GM21737 (cell line): ENCODE data around the gene SORCS2.

ENCODE experiments used
- ATAC-seq: cut with Tn5 transposase; IDR thresholded peaks from one replicate; pipeline ENCODE4 v1.9.1; 2021; ENCODE audit warnings: mild to moderate bottlenecking, moderate library complexity; ENCODE audit not compliant: unreplicated experiment

The SORCS2 gene

DNA sequence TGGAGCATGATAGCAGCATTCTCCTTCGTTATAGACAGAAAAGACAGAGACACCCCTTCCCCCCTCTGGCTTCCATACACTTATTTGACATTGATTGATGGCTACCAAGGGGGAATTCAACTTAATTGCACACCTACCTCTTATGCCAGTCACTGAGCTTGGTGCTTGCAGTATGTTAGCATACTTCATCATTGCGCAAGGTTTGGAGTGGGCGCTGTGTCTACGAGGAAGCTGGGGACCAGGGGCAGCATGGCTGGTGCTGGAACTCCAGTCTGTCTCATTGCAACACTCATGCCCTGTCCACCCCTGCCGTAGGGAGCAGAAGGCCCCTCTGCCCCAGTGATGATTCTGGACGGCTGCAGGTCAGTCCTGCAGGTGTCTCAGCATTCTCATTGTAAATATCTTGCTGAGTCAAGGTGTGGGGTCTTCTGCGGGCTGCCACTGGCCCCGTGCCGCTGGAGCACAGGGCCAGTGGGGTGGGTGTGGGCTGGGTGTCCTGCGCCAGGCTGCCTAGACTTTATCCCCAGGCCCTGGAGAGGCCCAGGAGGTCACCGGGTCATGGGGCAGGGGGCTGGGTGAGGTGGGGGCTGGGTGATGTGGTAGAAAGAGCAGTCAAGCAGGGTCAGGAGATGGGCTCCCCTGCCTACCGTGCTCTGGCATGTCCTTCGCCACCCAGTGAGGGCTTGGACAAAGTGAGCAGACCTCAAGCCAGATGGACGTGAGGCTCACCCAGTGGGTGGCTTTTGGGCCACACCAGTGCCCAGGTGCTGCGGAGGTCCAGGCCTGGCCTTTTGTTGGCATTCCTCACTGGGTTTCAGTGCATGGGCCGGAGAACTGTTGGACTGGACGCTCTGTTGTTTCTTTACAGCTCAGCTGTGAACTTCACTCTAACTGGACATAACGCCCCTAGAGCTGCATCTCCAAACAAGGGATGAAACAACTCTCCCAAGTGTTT, 156.9 kb downstream of the SORCS2 start:
- no peak for ATAC-seq

DNA sequence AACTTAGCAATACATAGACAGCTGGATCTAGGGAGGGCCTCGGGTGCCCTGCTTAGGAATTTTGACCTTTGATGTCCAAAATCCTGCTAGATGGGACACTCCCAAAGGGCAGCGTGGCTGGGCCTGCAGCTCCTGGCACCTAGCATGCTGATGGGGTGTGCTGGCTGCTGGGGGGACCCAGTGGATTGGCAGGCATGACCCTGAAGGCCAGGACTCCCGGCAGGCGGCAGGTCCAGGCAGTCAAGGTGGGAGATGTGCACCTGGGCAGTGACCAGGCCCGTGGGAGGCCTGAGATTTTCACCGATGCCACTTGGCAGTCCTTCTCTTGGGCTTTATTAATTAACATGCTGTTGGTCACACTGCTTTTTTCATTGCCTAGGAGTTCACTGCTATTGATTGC, 158.1 kb downstream of the SORCS2 start:
- ATAC-seq = no peak

DNA sequence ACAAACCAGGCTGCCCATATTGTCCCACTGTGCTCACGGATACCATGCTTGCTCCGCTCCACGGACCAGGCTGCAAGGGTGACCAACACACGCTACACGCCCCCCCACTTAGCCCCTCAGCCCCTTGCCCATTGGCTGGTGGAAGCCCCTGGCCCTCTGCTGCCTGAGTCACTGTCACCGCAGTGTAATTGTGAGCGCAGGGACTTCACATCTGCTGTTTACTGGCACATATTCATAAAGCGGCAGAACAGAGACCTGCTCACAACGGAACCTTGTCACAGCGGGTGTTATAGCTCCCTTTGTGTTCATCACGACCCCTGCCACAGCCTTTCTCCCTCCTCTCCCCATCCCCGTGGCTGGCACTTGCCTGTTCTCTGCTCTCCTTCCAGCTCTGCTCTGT, 158.7 kb downstream of the SORCS2 start:
- no peak for ATAC-seq

DNA sequence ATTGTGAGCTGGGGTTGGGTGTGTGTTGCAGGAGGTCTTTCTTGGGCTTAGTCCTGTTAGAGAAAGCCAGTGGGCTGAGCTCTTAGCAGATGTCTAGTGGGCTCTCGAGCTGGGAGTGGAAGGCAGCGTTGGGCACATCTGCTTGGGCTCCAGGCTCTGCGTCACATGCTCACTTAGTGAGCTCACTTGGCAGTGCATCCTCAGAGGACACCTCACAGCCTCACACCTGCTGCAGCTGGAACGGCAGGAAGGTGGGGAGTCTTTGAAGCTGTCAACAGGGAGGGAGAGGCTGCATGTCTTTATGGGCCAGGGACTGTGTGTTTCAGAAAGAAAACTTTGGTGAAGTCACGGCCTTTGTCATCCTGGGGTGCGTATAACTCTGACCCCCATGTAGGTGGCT, 160.1 kb downstream of the SORCS2 start:
- ATAC-seq = no peak

DNA sequence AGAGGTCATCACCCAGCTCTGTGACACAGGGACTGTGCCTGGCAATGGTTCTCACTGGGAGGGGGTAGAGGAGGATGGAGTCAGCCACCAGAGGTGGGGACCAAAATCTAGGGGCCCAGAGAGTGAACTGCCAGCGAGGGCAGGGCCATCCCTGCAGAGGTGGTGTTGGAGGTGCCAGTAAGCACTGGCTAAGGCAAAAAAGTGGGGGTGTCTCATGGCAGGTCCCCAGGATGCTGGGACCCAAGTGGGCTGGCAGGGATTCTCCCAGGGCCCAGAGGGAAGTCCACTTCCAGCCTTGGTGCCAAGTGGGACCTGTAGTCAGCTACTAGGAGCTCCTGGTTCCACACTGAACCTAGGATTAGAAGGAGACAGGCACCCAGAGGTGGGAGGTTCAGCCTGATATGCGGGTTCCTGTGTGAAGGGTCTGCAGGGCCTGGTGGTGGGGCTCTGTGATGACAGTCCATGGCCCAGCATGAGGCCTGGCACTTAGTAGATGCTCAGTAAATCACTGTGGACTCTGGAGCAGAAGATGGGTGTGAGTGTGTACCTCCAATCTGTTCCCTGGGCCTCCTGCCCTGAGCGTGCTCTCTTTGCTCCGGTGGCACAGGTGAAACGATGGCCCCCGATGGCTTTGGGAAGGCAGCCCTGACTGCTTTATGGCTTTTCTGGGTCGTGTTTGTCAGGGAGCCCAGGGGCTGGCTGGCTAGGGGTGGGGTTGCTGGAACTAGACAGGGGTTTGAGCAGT, 160.9 kb downstream of the SORCS2 start:
- ATAC-seq = no peak

DNA sequence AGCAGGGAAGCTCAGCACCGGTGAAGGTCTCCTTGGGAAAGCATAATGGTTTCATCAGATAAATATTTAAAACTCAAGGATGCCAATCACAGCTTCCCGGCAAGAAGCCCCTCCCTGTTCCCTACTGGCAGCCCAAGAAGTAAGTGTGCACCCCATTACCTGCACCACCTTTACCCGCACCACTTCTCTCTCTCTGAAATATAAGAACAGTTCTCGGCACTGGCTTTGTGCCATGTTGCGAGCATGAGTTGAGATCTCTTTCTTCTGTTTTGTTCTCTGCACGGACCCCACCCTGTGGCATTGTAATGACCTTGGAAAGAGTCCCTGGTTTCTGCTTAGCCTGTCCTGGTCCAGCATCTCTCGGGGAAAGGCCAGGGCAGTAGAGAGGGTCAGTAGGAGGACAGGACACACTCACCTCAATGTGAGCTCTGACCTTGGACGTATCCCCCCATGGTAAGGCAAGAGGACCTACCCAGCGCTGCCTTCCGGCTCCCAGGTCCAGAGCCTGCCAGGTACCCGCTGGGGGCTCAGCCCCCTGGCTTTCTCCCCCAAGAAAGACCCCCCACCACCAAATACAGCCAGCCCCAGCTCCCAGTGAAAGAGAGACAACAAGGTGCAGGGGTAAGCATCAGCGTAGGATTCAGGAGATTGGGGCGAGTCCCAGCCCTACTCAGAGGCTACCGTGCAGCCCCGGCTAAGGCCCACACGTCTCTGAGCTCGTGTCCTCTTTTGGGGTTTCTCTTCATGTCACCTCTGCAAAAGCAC, 161.7 kb downstream of the SORCS2 start:
- ATAC-seq = no peak

DNA sequence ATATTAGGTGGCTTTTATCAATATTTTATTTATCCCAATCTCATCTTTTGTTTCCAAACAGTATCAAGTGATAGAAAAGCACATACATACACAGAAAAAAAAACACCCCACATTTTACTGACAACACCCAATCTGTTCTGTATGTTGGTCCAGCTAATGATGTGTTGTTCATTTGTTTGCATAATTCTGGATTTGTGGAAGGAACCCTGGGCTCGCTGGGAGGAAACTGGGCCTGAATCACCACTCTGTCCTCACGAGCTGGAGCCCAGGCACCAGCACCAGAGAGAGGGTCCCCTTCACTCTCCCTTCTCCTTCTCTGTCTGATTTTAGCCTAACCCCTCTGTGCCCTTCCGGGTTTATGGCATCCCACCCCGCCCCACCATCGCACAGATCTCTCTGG, 162.6 kb downstream of the SORCS2 start:
- ATAC-seq = no peak

DNA sequence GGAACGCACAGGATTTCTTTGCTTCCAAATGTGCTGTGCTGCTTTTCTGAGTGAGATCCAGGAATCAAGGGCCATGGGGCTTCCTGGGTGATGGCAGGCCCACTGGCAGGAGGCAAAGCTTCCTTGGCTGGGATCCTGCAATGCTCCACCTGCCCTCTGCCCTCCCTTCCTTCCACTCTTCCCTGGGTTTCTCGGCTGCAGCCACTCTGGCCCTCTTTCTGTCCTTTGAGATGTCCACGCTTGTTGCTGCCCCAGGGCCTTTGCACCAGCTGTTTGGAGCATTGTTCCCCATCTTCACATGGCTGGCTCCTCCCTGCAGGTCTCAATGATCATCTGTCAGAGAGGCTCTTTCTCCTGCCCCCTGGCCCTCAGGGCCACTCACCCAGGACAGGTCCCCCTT, 163.5 kb downstream of the SORCS2 start:
- no peak for ATAC-seq

DNA sequence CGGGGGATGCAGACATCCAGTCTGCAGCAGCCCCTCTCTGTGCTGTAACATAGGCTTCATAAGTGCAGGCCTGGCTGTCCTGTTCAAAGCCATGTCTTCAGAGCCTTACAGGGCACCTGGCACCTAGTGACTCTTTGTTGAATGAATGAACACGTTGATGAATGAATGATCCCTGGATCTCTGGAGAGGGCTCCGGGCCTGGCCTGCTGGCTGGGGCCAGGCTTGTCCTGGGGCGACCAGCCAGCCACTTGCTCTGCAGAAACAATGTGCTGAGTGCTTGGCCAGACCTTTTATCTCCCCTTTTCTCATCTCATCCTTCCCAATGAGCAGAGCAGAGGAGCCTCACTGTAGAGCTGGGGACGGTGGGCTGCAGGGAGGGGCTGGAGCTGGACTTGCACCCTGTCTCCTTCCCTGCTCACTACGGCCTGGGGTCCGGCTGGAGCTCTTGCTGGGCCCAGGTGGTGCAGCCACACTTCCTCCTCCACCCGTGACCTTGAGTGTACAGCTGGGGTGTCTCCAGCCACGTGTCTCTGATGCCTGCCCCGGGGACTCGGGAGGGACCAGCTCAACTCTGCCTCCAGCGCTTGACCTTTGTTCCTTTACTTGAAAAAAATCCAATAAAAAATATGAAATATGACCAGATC, 164.5 kb downstream of the SORCS2 start:
- ATAC-seq = no peak

DNA sequence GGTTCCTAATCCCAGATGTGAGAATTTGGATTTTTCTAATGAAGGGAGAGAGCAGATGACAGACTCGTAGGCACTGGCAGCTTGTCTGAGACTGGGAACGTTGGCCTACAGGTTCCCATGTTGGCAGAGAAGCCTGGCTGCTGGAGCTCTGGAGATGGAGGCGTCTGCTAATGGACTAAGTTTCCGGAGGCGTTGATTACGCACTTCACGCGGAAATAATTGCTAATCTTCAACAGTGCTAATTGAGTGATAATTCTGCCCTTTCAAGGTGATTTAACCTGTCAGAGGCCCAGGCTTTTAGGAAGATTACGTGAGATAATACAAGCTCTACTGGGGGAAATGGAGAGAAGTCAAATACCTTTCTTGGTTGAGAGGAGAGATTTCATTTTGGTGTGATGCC, 165.0 kb downstream of the SORCS2 start:
- ATAC-seq = no peak

DNA sequence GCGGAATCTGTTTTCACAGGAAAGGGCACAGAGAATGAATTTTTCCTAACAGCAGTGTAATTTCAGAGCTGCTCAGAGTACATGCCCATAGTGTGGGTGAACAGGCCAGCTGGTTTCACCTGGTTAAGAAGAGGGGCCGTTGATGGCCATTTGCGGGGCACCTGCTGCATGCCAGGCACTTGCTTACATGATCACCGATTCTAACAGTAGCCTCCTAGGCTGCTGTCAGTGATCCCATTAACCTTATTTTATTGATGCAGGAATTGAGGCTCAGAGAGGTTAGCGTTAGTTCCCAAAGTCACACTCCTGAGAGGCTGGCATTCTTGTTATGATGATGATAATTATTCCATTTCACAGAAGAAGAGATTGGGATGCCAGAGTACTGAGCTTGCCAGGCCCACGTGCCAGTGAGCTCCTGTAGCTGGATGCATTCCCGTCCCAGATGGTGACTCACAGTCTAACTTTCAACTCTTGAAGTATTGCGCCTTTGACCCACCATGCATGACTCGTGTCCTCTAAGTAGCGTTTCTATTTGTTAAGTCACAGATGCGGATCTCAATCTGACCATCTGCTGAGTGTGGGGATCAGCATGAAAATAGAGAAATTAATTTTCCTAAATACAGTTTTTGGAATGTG, 165.9 kb downstream of the SORCS2 start:
- no peak for ATAC-seq

DNA sequence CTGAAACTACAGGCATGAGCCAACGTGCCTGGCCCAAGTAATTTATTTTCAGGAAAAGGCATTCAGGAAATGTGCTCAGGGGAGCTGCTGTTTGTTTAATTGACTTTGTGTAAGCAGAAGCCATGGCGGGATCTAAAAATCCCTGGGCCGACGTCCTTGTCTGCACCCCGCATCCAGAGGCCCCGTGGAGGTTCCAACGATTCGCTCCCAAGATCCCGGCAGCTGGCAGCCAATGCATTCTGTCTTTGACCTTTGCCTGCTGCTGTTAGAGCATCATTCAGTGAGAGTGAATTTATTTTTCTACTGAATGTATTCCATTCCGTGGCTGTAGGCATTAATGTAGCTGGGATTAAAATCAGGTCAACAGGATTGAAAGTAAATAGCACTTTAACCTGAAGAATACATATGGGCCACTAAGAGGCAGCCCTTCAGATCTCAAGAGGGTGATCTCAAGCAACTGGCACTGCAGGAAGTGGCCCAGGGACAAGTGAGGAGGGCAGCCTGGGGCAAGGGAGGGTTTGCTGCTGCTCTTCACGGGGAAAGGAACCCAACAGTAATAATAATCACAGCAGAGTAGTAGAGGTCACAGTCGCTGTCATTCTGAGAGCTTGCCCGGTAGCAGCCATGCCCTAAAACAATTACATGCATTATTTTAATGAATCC, 167.2 kb downstream of the SORCS2 start:
- ATAC-seq = no peak

DNA sequence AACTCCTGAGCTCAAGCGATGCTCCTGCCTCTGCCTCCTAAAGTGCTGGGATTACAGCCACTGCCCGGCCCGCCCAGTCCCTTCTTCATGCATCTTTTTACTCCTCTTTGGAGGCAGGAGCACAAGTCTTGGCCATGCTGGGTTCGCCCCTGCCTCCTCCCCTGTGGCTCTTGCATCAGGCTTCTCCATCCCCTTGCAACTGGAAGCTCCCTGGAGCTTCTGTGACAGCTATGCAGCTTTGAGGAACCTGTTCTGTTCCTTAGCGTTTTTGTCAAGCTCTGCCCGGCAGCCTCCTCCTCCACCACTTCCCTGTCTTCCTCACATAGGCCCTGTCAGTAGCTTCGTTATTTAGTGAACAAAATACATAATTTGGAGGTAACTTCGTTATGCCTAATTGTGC, 168.5 kb downstream of the SORCS2 start:
- ATAC-seq = no peak

DNA sequence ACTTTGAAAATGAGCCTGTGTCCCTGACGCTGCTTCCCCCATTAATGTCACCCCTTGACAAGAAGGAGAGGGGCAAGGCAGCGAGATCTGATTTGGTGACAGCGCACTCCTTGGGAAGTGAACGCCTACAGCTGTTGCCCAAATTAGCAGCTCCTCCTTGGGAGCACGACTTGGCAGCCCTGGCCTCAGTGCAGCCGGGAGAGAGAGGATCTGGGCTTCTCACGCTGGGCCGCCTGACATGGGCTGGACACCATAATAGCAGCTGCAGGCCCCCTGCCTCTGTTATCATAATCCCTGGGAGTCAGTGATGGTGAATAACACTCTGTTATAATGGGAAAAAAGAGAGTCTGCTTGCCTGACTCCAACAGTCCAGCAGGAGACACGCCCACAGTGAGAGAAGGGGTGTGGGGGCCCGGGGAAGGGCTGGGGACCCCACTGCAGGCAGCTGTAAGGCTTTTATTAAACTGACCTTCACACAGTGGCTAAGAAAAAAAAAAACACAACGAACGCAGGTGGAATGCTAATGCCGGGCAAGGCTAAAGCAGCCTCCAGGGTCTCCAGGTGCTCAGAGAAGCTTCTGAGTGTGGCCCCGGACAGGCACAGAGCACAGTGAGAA, 169.1 kb downstream of the SORCS2 start:
- ATAC-seq = no peak

DNA sequence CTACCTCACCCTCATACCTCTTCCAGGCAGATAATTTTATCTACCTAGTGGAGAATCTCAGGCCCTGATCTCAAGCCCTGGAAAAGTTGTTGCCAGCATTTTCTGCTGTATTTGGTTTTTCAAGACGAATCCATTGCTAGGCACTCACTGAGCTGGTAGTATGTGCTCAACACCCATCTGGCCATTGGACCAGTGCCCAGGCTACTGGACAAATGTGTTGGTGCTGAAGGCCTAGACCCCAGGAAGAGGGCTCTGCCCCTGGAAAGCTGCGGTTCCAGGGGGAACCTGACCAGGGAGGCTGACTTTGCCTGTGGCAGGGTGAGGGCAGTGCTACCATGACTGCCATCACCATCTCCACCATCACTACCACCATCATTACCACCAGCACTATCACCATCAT, 170.0 kb downstream of the SORCS2 start:
- no peak for ATAC-seq

DNA sequence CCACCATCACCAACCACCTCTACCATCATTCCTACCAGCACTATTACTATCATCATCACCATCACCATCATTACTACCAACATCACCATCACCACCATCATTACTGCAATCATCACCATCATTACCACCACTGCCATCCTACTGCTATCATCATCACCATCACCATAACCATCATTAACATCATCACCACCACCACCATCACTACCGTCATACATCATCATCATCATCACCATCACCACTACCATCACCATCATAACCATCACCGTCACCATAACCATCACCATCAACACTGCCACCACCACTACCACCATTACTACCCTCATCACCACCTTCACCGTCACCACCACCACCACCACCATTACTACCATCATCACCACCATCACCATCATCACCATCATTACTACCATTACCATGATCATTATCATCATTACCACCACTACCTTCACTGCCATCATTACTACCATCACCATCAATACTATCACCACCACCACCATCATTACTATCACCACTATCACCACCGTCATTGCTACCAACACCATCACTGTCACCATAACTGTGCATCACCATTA, 170.6 kb downstream of the SORCS2 start:
- ATAC-seq = no peak

DNA sequence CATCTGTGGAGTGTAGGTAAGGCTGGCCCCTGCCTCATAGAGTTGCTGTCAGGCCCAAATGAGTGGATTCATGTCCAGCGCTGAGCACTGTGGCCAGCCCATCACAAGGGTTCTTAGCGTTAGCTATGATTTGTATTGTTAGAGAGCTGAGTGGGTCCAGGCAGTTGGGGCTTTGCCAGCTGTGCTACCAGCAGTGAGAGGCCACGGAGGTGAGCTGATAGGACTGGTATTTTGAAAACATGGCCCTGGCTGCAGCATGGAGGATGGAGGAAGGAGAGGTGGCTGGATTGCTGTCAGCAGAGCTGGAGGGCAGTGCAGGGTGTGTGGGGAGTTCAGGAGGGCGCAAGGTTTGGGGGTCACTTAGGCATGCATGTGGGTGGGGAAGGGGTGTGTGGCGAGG, 172.6 kb downstream of the SORCS2 start:
- no peak for ATAC-seq

DNA sequence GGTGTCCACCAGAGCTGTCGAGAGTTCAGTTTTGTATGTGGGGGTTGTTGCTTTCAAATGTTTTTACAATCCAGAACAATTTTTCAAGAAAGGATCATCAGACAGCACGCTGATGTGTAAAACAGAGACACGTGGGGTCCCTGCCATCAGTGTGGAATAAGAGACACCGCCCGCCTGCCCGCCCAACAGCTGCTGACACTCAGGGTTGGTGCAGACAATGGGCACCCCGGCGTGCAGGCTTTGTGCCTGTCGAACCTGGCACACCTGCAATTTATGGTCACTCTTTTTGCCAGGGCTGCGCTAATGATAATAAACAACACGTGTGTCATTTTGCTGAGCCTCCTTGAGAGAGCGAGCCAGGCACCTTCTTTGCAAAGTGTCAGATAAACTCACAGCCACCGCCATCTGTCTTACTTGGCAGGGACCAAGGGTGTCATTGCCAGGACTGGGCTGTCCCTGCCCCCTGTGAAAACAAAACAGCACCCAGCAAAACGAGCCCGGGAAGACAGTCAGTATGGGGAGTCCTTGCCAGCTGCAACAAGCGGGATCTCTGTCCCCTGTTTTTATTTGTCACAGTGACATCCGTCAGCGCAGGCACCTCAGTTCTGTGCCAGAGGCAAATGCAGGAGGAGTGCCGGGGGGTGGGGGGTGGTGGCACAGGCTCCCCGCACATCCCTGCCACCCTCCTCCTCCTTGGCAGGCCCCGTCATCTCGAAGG, 173.3 kb downstream of the SORCS2 start:
- no peak for ATAC-seq
